Activated CD8-positive, alpha-beta memory T cell treated with anti-CD3 and anti-CD28 coated beads for 48 hours (primary cell): ENCODE data around the gene PSRC1.

Source experiments
- DNase-seq, 3 experiments: peaks; one replicate each; pipeline ENCODE4 v3.0.0-alpha.2; 2020; ENCODE audit warnings: low read depth in 2 of 3, low spot score in 2 of 3

The PSRC1 gene

DNA sequence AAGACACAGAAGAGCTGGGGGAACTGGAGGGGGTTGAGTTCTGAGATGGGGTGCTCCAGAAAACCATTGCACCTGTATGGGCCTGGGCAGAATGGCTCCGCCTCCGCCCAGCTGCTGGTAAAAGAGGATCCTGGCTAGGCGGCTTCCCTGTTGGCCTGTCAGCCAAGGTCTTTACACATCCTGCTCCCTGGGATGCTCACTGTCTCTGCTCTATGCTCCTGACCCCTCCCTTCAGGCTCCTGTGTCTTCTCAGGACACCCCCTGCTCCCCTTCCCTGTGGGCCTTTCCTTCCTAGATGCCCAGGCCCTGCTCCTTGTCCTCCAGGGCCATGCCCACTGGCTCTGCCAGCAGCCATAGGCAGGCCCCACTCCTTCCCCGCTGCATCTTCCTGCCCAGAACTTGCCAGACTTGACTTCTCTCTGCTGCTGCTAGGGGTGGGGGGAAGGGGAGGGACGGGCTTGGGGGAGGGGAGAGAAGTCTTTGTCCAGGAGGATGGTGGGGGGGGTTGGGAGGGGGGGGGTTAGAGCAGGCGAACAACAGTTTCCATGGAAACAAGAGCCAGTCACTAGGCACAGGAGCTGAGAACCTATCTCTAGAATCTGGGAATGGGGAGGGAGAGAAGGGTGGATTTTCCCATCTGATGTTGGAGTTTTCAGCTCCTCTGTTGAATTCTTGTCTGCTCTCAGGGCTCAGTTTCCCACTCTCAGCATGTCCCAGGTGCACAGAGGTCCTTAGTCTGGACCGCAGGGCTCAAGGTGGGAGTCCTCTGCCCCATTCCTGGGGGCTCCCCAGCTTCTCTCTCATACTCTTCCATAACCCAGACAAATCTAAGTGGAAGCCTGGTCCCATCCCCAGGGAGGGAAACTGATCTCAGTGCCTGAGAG, 23.0 kb downstream of the PSRC1 start:
- DNase-seq = no peak

DNA sequence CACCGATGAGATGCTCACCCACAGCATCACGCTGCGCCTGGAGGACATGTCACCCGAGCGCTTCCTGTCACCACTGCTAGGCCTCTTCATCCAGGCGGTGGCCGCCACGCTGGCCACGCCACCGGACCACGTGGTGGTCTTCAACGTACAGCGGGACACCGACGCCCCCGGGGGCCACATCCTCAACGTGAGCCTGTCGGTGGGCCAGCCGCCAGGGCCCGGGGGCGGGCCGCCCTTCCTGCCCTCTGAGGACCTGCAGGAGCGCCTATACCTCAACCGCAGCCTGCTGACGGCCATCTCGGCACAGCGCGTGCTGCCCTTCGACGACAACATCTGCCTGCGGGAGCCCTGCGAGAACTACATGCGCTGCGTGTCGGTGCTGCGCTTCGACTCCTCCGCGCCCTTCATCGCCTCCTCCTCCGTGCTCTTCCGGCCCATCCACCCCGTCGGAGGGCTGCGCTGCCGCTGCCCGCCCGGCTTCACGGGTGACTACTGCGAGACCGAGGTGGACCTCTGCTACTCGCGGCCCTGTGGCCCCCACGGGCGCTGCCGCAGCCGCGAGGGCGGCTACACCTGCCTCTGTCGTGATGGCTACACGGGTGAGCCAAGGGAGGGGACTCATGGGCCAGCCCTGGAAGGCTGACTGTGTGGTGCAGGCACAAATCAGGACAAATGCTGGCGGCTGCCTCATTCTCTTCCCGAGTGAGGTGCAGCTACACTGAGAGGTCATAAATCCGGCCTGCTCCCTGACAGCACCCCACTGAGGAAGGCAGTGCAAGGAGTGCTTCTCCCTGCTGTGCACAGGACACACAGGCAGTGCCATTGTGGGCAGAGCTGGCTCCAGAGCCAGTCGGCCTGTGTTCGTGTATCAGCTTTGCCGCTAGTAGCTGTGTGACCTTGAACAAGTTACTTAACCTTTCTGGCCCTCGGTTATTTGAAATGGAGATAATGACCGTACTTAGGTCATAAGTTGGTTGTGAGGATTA, 24.2 kb downstream of the PSRC1 start:
- no peak for DNase-seq

GRCh38 chr1:109257682-109258421, 25.1 kb downstream of the PSRC1 start:
- no peak for DNase-seq

GRCh38 chr1:109256971-109257681, 25.8 kb downstream of the PSRC1 start:
- no peak for DNase-seq

GRCh38 chr1:109256085-109256484, 26.9 kb downstream of the PSRC1 start:
- no peak for DNase-seq

- DNase-seq = no peak
Measured at GRCh38 chr1:109255678-109256077, 27.3 kb downstream of the PSRC1 start.

DNA sequence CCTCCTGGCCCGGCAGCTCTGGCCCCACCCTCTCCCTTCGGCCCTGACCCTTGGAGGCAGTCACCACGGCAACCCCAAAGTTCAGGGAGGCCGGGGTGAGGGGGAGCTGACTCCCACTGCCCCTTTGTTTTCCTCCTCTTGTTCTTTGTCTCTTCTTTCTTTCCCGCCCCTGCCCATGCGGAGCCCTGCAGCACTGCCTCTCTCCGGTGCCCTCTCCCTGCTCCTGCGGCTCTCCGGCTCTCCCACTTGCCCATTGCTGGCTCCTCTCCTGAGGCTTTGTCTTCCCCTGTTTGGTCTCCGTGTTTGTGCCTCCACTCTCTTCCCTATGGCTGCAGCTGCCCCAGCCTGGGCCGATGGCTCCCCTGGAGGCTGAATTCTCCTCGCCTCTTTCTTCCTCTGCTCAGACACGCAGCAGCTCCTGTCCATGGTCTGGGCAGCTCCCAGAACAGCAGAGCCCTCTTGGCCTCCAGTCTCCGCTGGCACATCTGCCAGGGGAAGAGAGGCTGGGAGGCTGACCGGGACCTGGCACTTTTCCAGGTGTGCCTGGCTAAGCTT, 27.8 kb downstream of the PSRC1 start:
- DNase-seq = no peak

DNA sequence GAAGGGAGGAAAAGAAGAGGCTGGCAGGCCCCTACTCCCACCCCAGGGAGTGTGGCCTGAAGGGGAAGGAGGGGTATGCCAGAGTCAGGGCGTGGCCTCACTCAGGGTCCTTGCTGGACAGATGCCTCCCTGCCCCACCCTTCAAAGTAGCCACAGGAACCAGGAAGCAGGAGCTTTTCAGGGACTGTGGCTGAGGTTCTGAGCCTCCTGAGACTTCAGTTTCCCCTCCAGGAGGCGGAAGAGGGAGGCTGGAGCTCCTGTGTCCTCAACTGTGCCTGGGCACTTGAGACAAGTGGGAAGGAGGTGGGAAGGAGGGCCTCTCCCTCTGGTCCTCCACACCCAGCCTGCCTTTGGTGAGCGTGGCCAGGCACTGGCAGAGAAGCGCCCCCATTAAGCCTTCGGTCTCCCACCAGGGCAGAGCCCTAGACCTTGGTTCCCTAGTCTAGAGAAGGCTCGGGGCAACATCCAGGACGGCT, 28.3 kb downstream of the PSRC1 start:
- DNase-seq = no peak

DNA sequence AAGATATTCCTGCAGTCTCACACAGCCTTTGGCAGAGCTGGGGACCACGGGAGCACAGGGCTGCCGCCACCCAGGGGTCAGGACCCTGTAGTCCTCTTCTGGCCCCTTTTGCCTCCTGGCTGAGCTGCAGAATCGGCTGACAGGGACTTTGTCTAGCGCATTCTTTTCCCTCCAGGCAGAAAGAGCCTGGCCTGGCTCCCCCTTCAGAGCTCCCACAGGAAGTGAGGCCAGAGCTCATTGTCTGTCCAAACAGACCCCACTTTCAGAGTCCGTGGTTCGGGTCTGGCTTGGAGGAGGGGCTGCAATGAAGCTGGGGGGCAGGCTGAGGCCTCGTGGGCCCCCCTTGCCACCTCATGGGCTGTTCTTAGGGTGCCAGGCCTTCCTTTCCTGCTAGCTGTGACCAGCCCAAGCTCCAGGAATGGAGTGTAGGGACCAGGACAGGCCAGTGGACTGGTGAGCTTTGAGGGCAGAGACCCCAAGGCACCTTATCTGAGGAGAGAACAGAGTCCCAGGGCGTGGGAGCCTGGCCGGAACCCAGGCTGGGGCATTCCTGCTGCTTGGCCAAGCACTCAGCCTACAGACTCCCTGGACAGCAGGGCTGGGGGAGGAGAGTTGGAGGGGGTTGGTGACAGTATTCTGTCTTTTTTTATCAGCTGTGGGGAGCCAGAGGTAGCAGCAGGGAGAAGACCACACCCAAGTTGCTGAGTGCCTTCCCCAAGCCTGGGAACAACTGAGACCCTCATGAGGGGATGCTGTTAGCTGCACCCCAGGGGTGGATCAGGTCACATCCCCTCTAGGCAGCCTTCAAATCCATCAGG, 28.9 kb downstream of the PSRC1 start:
- no peak for DNase-seq

GRCh38 chr1:109252893-109253802, 29.8 kb downstream of the PSRC1 start:
- no peak for DNase-seq

DNA sequence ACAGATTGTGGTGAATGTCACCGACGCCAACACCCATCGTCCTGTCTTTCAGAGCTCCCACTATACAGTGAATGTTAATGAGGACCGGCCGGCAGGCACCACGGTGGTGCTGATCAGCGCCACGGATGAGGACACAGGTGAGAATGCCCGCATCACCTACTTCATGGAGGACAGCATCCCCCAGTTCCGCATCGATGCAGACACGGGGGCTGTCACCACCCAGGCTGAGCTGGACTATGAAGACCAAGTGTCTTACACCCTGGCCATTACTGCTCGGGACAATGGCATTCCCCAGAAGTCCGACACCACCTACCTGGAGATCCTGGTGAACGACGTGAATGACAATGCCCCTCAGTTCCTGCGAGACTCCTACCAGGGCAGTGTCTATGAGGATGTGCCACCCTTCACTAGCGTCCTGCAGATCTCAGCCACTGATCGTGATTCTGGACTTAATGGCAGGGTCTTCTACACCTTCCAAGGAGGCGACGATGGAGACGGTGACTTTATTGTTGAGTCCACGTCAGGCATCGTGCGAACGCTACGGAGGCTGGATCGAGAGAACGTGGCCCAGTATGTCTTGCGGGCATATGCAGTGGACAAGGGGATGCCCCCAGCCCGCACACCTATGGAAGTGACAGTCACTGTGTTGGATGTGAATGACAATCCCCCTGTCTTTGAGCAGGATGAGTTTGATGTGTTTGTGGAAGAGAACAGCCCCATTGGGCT, 30.6 kb downstream of the PSRC1 start:
- no peak for DNase-seq

GRCh38 chr1:109251277-109252166, 31.4 kb downstream of the PSRC1 start:
- DNase-seq = no peak

- DNase-seq = no peak
Measured at GRCh38 chr1:109250454-109251276, 32.3 kb downstream of the PSRC1 start.

- no peak for DNase-seq
Measured at GRCh38 chr1:109249654-109250401, 33.1 kb downstream of the PSRC1 start.
